Duodenal mucosa (tissue), 2 donors: ENCODE measurements around the gene STK32C.

ENCODE experiments used
- H3K27ac ChIP-seq: one replicate; pipeline ENCODE4 v1.7.0; 2013; ENCODE audit warnings: low read depth, low read length
- H3K27me3 ChIP-seq, 2 donors: one replicate each; pipeline ENCODE4 v1.7.0; 2013; ENCODE audit warnings: low read length in 2 of 2, control low read depth in 1 of 2; ENCODE audit not compliant: insufficient read depth in 2 of 2, control insufficient read depth in 1 of 2
- H3K36me3 ChIP-seq, 2 donors: one replicate each; pipeline ENCODE4 v1.7.0; 2013; ENCODE audit warnings: low read length in 2 of 2, control low read depth in 1 of 2; ENCODE audit not compliant: insufficient read depth in 2 of 2, control insufficient read depth in 1 of 2
- H3K4me1 ChIP-seq, 2 donors: one replicate each; pipeline ENCODE4 v1.7.0; 2013; ENCODE audit warnings: low read length in 2 of 2, control low read depth in 1 of 2; ENCODE audit not compliant: insufficient read depth in 2 of 2, control insufficient read depth in 1 of 2
- H3K4me3 ChIP-seq, 2 donors: one replicate each; pipeline ENCODE4 v1.7.0; 2013; ENCODE audit warnings: low read length in 2 of 2, low read depth in 1 of 2
- H3K9ac ChIP-seq, 2 donors: one replicate each; pipeline ENCODE4 v1.7.0; 2013; ENCODE audit warnings: low read length in 2 of 2, low read depth in 1 of 2
- H3K9me3 ChIP-seq, 2 donors: one replicate each; pipeline ENCODE4 v1.7.0; 2013; ENCODE audit warnings: low read length in 2 of 2, control low read depth in 1 of 2; ENCODE audit not compliant: control insufficient read depth in 1 of 2

Gene STK32C

GRCh38 chr10:132212816-132213215 is 94.9 kb downstream of the STK32C start:
- H3K27me3 ChIP-seq: no peaks in the 10 kb centered on the region
- no peak overlapping the region for H3K4me3 ChIP-seq

DNA sequence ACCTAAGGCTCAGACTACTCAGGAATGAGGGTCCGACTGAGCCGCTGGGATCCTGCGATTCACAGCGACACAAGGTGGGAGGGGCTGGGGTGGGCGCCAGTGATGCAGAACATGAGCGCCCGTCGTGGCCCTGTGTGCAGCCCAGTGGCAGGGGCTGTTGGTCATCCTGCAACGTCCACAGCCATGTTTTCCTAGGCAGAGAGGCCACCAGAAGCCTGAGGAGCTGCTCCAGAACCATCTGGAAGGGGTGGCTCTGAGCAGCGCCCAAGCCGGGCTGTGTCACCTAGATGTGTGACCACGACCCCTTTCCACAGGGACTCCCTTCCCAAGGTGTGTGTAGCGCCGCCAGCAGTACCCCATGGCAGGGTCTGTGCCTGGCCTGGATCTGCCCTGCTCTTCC is 96.5 kb downstream of the STK32C start:
- Histone ChIP-seq H3K9ac (no peak overlapping the region), H3K4me1 (no peaks in the 10 kb centered on the region), H3K4me3 (no peak overlapping the region), H3K27ac (no peak overlapping the region), H3K36me3 (no peaks in the 10 kb centered on the region), H3K27me3 (no peaks in the 10 kb centered on the region), H3K9me3 (peaks cover 0 to 7% of the 10 kb centered on the region in 2 donors)

More at GRCh38 chr10:132212816-132213215, 94.9 kb downstream of the STK32C start:
- Histone ChIP-seq H3K9me3 (peaks cover 0 to 8% of the 10 kb centered on the region in 2 donors), H3K4me1 (no peaks in the 10 kb centered on the region), H3K27ac (no peak overlapping the region), H3K9ac (no peak overlapping the region), H3K36me3 (no peaks in the 10 kb centered on the region)

DNA sequence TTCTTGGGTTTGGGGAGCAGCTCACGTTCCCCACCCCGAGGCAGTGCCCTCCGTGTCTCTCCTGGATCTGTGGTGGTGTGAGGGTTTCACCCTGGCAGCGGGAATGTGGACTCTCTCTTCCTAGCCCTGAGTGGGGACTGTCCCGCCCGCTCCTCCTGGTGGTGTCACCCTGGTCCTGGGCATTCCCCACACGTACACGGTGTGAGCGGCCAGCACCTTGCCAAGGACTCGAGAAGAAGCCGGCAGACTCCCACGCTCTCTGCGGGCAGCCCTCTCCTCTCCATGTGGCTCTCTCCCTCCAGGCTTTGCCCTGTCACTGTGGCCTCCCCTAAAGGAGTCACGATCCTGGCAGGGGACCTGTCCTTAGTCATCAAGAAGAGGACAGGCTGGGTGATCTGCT is 97.0 kb downstream of the STK32C start:
- Histone ChIP-seq H3K9ac (no peak overlapping the region), H3K9me3 (peaks cover 0 to 6% of the 10 kb centered on the region in 2 donors), H3K4me1 (no peaks in the 10 kb centered on the region), H3K4me3 (no peak overlapping the region), H3K27ac (no peak overlapping the region), H3K36me3 (no peaks in the 10 kb centered on the region), H3K27me3 (no peaks in the 10 kb centered on the region)

- no peaks in the 10 kb centered on the region for H3K36me3 ChIP-seq
- H3K4me1 ChIP-seq: no peaks in the 10 kb centered on the region
- H3K27me3 ChIP-seq: no peaks in the 10 kb centered on the region
- H3K4me3 ChIP-seq: no peak overlapping the region
- no peak overlapping the region for H3K27ac ChIP-seq
- H3K9me3 ChIP-seq: peaks cover 0 to 4% of the 10 kb centered on the region in 2 donors
- H3K9ac ChIP-seq: no peak overlapping the region
These were observed 97.7 kb downstream of the STK32C start for GRCh38 chr10:132209978-132210530.

DNA sequence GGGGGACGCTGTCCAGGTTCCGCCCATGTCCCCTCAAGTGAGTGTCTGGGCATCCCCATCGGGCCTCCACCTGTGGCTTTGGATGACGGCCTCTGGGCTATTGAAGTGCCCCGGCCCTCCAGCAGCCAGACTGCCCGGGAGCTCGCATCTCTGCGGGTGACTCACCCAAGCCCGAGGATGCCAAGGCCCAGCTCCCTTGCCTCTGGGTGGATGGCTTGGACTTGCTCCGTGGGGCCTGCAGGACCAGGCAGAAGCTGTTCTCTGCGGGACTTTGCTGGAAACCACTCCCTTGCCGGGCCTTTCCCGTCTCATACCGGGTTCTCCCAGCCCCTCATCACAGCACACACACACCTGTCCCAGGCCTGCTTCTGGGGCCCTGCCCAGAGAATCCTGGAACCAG is 98.6 kb downstream of the STK32C start:
- Histone ChIP-seq H3K27me3 (no peaks in the 10 kb centered on the region), H3K9me3 (peaks cover 0 to 4% of the 10 kb centered on the region in 2 donors), H3K9ac (no peak overlapping the region), H3K36me3 (no peaks in the 10 kb centered on the region), H3K4me1 (no peaks in the 10 kb centered on the region), H3K4me3 (no peak overlapping the region), H3K27ac (no peak overlapping the region)

- Histone ChIP-seq H3K36me3 (no peaks in the 10 kb centered on the region), H3K4me1 (no peaks in the 10 kb centered on the region), H3K27me3 (no peaks in the 10 kb centered on the region), H3K4me3 (no peak overlapping the region), H3K27ac (no peak overlapping the region), H3K9ac (no peak overlapping the region), H3K9me3 (peaks cover 0 to 4% of the 10 kb centered on the region in 2 donors)
These were observed 99.2 kb downstream of the STK32C start for GRCh38 chr10:132208462-132209050.

GRCh38 chr10:132207536-132208461 is 100.0 kb downstream of the STK32C start:
- Histone ChIP-seq H3K9ac (no peak overlapping the region), H3K27ac (no peak overlapping the region)

GRCh38 chr10:132206806-132207535 is 100.8 kb downstream of the STK32C start:
- H3K9ac ChIP-seq: no peak overlapping the region
- no peaks in the 10 kb centered on the region for H3K27me3 ChIP-seq
- H3K27ac ChIP-seq: no peak overlapping the region
- H3K36me3 ChIP-seq: no peaks in the 10 kb centered on the region
- no peaks in the 10 kb centered on the region for H3K9me3 ChIP-seq
- H3K4me3 ChIP-seq: no peak overlapping the region
- no peaks in the 10 kb centered on the region for H3K4me1 ChIP-seq

More at GRCh38 chr10:132207536-132208461, 100.0 kb downstream of the STK32C start:
- Histone ChIP-seq H3K36me3 (no peaks in the 10 kb centered on the region), H3K4me1 (no peaks in the 10 kb centered on the region), H3K4me3 (no peak overlapping the region), H3K27me3 (no peaks in the 10 kb centered on the region), H3K9me3 (no peaks in the 10 kb centered on the region)

DNA sequence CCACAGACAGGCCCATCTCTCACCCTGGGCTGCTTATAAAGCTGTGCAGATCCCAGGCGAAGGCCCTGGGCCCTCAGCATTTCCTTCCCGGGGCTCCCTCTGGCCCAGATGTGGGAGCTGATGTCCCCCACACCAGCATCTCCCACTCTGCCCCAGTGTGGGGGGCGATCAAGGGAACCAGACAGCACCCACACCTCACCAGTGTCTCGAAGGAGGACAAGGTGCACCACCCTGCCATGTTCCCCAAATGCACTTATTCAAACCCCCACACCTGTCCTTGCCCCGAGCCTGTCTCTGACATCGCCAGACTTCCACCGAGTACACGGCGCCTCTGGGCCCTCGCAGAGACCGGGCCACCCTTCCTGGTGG is 101.4 kb downstream of the STK32C start:
- no peak overlapping the region for H3K4me3 ChIP-seq
- H3K27me3 ChIP-seq: no peaks in the 10 kb centered on the region
- no peaks in the 10 kb centered on the region for H3K4me1 ChIP-seq
- no peaks in the 10 kb centered on the region for H3K36me3 ChIP-seq
- H3K27ac ChIP-seq: no peak overlapping the region
- no peak overlapping the region for H3K9ac ChIP-seq
- no peaks in the 10 kb centered on the region for H3K9me3 ChIP-seq
